ENCODE data around the gene MRPL12. TPM values are rescaled to one million over a fixed set of nuclear protein-coding genes. Genes with fewer than 3 reads are reported as not detected.

MRPL12 gene
- total and polyA plus RNA-seq, 2 experiments from 2014 or later, result 50.9 to 153 TPM

- no peak overlapping the region for H3K4me2 ChIP-seq
- TF ChIP-seq NANOG (IDR thresholded peaks at IDR 0.05; ENCODE audit: borderline replicate concordance), result no peak
- TF ChIP-seq, protein P1, sequence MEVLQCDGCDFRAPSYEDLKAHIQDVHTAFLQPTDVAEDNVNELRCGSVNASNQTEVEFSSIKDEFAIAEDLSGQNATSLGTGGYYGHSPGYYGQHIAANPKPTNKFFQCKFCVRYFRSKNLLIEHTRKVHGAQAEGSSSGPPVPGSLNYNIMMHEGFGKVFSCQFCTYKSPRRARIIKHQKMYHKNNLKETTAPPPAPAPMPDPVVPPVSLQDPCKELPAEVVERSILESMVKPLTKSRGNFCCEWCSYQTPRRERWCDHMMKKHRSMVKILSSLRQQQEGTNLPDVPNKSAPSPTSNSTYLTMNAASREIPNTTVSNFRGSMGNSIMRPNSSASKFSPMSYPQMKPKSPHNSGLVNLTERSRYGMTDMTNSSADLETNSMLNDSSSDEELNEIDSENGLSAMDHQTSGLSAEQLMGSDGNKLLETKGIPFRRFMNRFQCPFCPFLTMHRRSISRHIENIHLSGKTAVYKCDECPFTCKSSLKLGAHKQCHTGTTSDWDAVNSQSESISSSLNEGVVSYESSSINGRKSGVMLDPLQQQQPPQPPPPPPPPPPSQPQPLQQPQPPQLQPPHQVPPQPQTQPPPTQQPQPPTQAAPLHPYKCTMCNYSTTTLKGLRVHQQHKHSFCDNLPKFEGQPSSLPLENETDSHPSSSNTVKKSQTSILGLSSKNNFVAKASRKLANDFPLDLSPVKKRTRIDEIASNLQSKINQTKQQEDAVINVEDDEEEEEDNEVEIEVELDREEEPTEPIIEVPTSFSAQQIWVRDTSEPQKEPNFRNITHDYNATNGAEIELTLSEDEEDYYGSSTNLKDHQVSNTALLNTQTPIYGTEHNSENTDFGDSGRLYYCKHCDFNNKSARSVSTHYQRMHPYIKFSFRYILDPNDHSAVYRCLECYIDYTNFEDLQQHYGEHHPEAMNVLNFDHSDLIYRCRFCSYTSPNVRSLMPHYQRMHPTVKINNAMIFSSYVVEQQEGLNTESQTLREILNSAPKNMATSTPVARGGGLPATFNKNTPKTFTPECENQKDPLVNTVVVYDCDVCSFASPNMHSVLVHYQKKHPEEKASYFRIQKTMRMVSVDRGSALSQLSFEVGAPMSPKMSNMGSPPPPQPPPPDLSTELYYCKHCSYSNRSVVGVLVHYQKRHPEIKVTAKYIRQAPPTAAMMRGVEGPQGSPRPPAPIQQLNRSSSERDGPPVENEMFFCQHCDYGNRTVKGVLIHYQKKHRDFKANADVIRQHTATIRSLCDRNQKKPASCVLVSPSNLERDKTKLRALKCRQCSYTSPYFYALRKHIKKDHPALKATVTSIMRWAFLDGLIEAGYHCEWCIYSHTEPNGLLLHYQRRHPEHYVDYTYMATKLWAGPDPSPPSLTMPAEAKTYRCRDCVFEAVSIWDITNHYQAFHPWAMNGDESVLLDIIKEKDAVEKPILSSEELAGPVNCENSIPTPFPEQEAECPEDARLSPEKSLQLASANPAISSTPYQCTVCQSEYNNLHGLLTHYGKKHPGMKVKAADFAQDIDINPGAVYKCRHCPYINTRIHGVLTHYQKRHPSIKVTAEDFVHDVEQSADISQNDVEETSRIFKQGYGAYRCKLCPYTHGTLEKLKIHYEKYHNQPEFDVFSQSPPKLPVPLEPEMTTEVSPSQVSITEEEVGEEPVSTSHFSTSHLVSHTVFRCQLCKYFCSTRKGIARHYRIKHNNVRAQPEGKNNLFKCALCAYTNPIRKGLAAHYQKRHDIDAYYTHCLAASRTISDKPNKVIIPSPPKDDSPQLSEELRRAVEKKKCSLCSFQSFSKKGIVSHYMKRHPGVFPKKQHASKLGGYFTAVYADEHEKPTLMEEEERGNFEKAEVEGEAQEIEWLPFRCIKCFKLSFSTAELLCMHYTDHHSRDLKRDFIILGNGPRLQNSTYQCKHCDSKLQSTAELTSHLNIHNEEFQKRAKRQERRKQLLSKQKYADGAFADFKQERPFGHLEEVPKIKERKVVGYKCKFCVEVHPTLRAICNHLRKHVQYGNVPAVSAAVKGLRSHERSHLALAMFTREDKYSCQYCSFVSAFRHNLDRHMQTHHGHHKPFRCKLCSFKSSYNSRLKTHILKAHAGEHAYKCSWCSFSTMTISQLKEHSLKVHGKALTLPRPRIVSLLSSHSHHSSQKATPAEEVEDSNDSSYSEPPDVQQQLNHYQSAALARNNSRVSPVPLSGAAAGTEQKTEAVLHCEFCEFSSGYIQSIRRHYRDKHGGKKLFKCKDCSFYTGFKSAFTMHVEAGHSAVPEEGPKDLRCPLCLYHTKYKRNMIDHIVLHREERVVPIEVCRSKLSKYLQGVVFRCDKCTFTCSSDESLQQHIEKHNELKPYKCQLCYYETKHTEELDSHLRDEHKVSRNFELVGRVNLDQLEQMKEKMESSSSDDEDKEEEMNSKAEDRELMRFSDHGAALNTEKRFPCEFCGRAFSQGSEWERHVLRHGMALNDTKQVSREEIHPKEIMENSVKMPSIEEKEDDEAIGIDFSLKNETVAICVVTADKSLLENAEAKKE (CRISPR knock-in tag; IDR thresholded peaks at IDR 0.05), result no peak
- no peak for TF ChIP-seq EZH2 (IDR thresholded peaks at IDR 0.05; ENCODE audit: low read depth, unreplicated experiment)
- no peak for TF ChIP-seq CREB1 (CRISPR knock-in tag; IDR thresholded peaks at IDR 0.05; ENCODE audit: low read depth)
- TF ChIP-seq POLR2AphosphoS5 (IDR thresholded peaks at IDR 0.05; ENCODE audit: low read depth), result no peak
- no peak for TF ChIP-seq CTCF (conservative IDR thresholded peaks at IDR 0.05; ENCODE audit: low read depth in 2 of 2)
- TF ChIP-seq ZNF331 (CRISPR knock-in tag; IDR thresholded peaks at IDR 0.05; ENCODE audit: low read depth), result no peak
- no peak for TF ChIP-seq EZH2phosphoT487 (IDR thresholded peaks at IDR 0.05; ENCODE audit: unreplicated experiment)
- TF ChIP-seq, protein P2, sequence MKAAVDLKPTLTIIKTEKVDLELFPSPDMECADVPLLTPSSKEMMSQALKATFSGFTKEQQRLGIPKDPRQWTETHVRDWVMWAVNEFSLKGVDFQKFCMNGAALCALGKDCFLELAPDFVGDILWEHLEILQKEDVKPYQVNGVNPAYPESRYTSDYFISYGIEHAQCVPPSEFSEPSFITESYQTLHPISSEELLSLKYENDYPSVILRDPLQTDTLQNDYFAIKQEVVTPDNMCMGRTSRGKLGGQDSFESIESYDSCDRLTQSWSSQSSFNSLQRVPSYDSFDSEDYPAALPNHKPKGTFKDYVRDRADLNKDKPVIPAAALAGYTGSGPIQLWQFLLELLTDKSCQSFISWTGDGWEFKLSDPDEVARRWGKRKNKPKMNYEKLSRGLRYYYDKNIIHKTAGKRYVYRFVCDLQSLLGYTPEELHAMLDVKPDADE (IDR thresholded peaks at IDR 0.05), result no peak
- TF ChIP-seq ZNF114 (CRISPR knock-in tag; IDR thresholded peaks at IDR 0.05), result no peak
- no peak for TF ChIP-seq JUNB (IDR thresholded peaks at IDR 0.05; ENCODE audit: unreplicated experiment)
- TF ChIP-seq STAT1 (IDR thresholded peaks at IDR 0.05; ENCODE audit: unreplicated experiment), result no peak
- TF ChIP-seq, protein P3, sequence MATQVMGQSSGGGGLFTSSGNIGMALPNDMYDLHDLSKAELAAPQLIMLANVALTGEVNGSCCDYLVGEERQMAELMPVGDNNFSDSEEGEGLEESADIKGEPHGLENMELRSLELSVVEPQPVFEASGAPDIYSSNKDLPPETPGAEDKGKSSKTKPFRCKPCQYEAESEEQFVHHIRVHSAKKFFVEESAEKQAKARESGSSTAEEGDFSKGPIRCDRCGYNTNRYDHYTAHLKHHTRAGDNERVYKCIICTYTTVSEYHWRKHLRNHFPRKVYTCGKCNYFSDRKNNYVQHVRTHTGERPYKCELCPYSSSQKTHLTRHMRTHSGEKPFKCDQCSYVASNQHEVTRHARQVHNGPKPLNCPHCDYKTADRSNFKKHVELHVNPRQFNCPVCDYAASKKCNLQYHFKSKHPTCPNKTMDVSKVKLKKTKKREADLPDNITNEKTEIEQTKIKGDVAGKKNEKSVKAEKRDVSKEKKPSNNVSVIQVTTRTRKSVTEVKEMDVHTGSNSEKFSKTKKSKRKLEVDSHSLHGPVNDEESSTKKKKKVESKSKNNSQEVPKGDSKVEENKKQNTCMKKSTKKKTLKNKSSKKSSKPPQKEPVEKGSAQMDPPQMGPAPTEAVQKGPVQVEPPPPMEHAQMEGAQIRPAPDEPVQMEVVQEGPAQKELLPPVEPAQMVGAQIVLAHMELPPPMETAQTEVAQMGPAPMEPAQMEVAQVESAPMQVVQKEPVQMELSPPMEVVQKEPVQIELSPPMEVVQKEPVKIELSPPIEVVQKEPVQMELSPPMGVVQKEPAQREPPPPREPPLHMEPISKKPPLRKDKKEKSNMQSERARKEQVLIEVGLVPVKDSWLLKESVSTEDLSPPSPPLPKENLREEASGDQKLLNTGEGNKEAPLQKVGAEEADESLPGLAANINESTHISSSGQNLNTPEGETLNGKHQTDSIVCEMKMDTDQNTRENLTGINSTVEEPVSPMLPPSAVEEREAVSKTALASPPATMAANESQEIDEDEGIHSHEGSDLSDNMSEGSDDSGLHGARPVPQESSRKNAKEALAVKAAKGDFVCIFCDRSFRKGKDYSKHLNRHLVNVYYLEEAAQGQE (IDR thresholded peaks at IDR 0.05; ENCODE audit: unreplicated experiment), result no peak
- H3K27ac ChIP-seq (ENCODE audit: low read depth), result no peak overlapping the region
- no peaks in the 10 kb centered on the region for H4K20me1 ChIP-seq (replicated peaks; ENCODE audit: insufficient read depth)
- no peaks in the 10 kb centered on the region for H3K27me3 ChIP-seq (ENCODE audit: insufficient read depth)
- no peak overlapping the region for H2AFZ ChIP-seq
- peaks cover 8% of the 10 kb centered on the region for H3K4me1 Mint-ChIP-seq
- ATAC-seq (no peak), DNase-seq (ENCODE audit: low spot score) (no peak)
- no peak overlapping the region for H3K4me3 Mint-ChIP-seq
- no peaks in the 10 kb centered on the region for H3K36me3 ChIP-seq (ENCODE audit: insufficient read depth)
- H3K4me3 ChIP-seq, result no peak overlapping the region
- H3F3A ChIP-seq (replicated peaks; ENCODE audit: low read depth), result no peaks in the 10 kb centered on the region
- H3K9me2 ChIP-seq (ENCODE audit: insufficient read depth), result no peaks in the 10 kb centered on the region
- no peaks in the 10 kb centered on the region for H3K79me2 ChIP-seq (replicated peaks; ENCODE audit: insufficient read depth)
- no peak overlapping the region for H3K27ac Mint-ChIP-seq
- H3K27me3 Mint-ChIP-seq (ENCODE audit: insufficient read depth, low read depth, poor library complexity), result peaks cover 13% of the 10 kb centered on the region
- peaks cover 13% of the 10 kb centered on the region for H3K4me1 ChIP-seq (ENCODE audit: insufficient read depth)
- H3K36me3 Mint-ChIP-seq (ENCODE audit: low read depth), result no peaks in the 10 kb centered on the region
- no peaks in the 10 kb centered on the region for H3K9me3 Mint-ChIP-seq
Measured at GRCh38 chr17:81656835-81657234, 46.3 kb upstream of the MRPL12 start.

All from GM23338 (cell line).